Gastroesophageal sphincter (tissue), 4 donors: ENCODE measurements around the gene LRRC42. TPM values are rescaled to one million over a fixed set of nuclear protein-coding genes. Genes with fewer than 3 reads are reported as not detected.

ENCODE experiments used
- ATAC-seq: fragments of 150-250 bp; one replicate; pipeline ENCODE4 v1.9.1; 2016; ENCODE audit warnings: mild to moderate bottlenecking, moderate library complexity
- H3K27ac ChIP-seq, 4 donors: fragments of 200-600 bp; sonication (generic) in 3 of 4; 1 replicate in 3 of 4; 2 replicates in 1 of 4; pipeline ENCODE4 v1.5.1; 2016 to 2019
- H3K27me3 ChIP-seq: fragments of 200-600 bp; sonication (generic); one replicate; pipeline ENCODE4 v1.5.1; 2019
- H3K36me3 ChIP-seq, 2 donors: fragments of 200-600 bp; sonication (generic); one replicate each; pipeline ENCODE4 v1.5.1; 2019; ENCODE audit warnings: control low read depth in 1 of 2
- H3K4me1 ChIP-seq, 3 donors: fragments of 200-600 bp; sonication (generic); 1 replicate in 2 of 3; 2 replicates in 1 of 3; pipeline ENCODE4 v1.5.1; 2016 to 2019; ENCODE audit warnings: control low read depth in 2 of 3
- H3K4me3 ChIP-seq, 2 donors: fragments of 200-600 bp; sonication (generic); one replicate each; pipeline ENCODE4 v1.5.1; 2019; ENCODE audit warnings: mild to moderate bottlenecking in 1 of 2, moderate library complexity in 1 of 2
- H3K9me3 ChIP-seq, 3 donors: fragments of 200-600 bp; sonication (generic); one replicate each; pipeline ENCODE4 v1.5.1; 2017 to 2019; ENCODE audit warnings: control low read depth in 2 of 3
- CTCF ChIP-seq, 4 experiments: fragments of 200-600 bp in 2 of 4; fragments of 450-650 bp in 2 of 4; sonication (generic) in 1 of 4; IDR thresholded peaks; one replicate each; pipeline ENCODE4 v1.5.1; 2017 to 2019; ENCODE audit warnings: antibody characterized with exemption in 4 of 4, mild to moderate bottlenecking in 2 of 4, moderate library complexity in 2 of 4
- EP300 ChIP-seq: sonication (generic); formaldehyde crosslinking; IDR thresholded peaks from one replicate; pipeline ENCODE4 v1.6.1; 2017; ENCODE audit warnings: antibody characterized with exemption, mild to moderate bottlenecking
- POLR2A ChIP-seq, 2 donors: fragments of 450-650 bp; IDR thresholded peaks; one replicate each; pipeline ENCODE4 v1.6.1; 2017; ENCODE audit warnings: antibody characterized with exemption in 2 of 2, mild to moderate bottlenecking in 2 of 2, moderate library complexity in 1 of 2
- POLR2AphosphoS5 ChIP-seq: sonication (generic); formaldehyde crosslinking; IDR thresholded peaks from one replicate; pipeline ENCODE4 v1.6.1; 2017; ENCODE audit warnings: antibody characterized with exemption
- WGBS, 2 donors: methylation state at CpG; one replicate each; pipeline ENCODE4 v1.1.5; 2018; ENCODE audit warnings: low coverage in 1 of 2; 5-methylcytosine and 5-hydroxymethylcytosine counted together
- total RNA-seq, 4 donors: library from RNA; depleted of rRNA; stranded (reverse); fragments of >200 nt; gene quantifications; one replicate each; pipeline ENCODE4 v1.1.0, GENCODE V29; 2016

Gene LRRC42
- total RNA-seq, 4 donors from 2014 or later = 19.6 to 31.4 (median 23.9) TPM

- Histone ChIP-seq H3K36me3 (peaks cover 3 to 64% of the 10 kb centered on the region in 2 donors), H3K9me3 (no peaks in the 10 kb centered on the region), H3K4me3 (no peak overlapping the region), H3K27me3 (no peaks in the 10 kb centered on the region), H3K27ac (peak overlapping the region in 3 of 4 donors; percentile 41 to 67 (median 65)), H3K4me1 (peaks cover 2 to 42% (median 8%) of the 10 kb centered on the region in 3 donors)
- peak; percentile 81 for ATAC-seq
- no peak for TF ChIP-seq EP300
- no peak for TF ChIP-seq POLR2AphosphoS5
- WGBS, 2 donors = 30 to 33% methylated on average over 3 of the region's 3 CpGs
These were observed 11.2 kb downstream of the LRRC42 start for GRCh38 chr1:53957194-53957818.

- Histone ChIP-seq H3K36me3 (peaks cover 8 to 67% of the 10 kb centered on the region in 2 donors), H3K27me3 (no peaks in the 10 kb centered on the region), H3K27ac (no peak overlapping the region), H3K4me1 (peaks cover 0 to 25% (median 8%) of the 10 kb centered on the region in 3 donors), H3K4me3 (no peak overlapping the region), H3K9me3 (no peaks in the 10 kb centered on the region)
- peak; percentile 36 to 55 (median 51) for TF ChIP-seq CTCF (IDR thresholded peaks at IDR 0.05)
- no peak for TF ChIP-seq POLR2A (IDR thresholded peaks at IDR 0.05)
- no peak for TF ChIP-seq EP300
- TF ChIP-seq POLR2AphosphoS5 = no peak
- ATAC-seq = no peak
These were observed 13.6 kb downstream of the LRRC42 start for GRCh38 chr1:53959664-53960250.

- Histone ChIP-seq H3K9me3 (no peaks in the 10 kb centered on the region), H3K27me3 (no peaks in the 10 kb centered on the region), H3K4me1 (peaks cover 0 to 8% (median 1%) of the 10 kb centered on the region in 3 donors), H3K27ac (no peak overlapping the region), H3K36me3 (peaks cover 13 to 93% of the 10 kb centered on the region in 2 donors), H3K4me3 (no peak overlapping the region)
- 83 to 90% methylated on average over 4 of the region's 4 CpGs for WGBS, 2 donors
- TF ChIP-seq CTCF (IDR thresholded peaks at IDR 0.05) (no peak), EP300 (no peak), POLR2A (IDR thresholded peaks at IDR 0.05) (no peak), POLR2AphosphoS5 (no peak)
- ATAC-seq = no peak
These were observed 16.2 kb downstream of the LRRC42 start for GRCh38 chr1:53962395-53962794.

GRCh38 chr1:53963460-53963859 is 17.3 kb downstream of the LRRC42 start:
- no peaks in the 10 kb centered on the region for H3K9me3 ChIP-seq
- H3K36me3 ChIP-seq = peaks cover 13 to 98% of the 10 kb centered on the region in 2 donors
- WGBS, 2 donors = 71 to 83% methylated on average over 1 to 4 of the region's 4 CpGs
- H3K4me1 ChIP-seq = peaks cover 0 to 4% (median 0%) of the 10 kb centered on the region in 3 donors
- no peak for TF ChIP-seq EP300
- TF ChIP-seq POLR2A (IDR thresholded peaks at IDR 0.05) = no peak
- no peak for TF ChIP-seq CTCF (IDR thresholded peaks at IDR 0.05)
- TF ChIP-seq POLR2AphosphoS5 = no peak
- H3K4me3 ChIP-seq = no peak overlapping the region
- H3K27ac ChIP-seq = no peak overlapping the region
- ATAC-seq = no peak
- H3K27me3 ChIP-seq = no peaks in the 10 kb centered on the region

- Histone ChIP-seq H3K4me3 (no peak overlapping the region), H3K4me1 (peaks cover 0 to 4% (median 0%) of the 10 kb centered on the region in 3 donors), H3K9me3 (no peaks in the 10 kb centered on the region), H3K36me3 (peaks cover 13 to 98% of the 10 kb centered on the region in 2 donors), H3K27ac (no peak overlapping the region), H3K27me3 (no peaks in the 10 kb centered on the region)
- 45 to 52% methylated on average over 5 of the region's 5 CpGs for WGBS, 2 donors
- TF ChIP-seq CTCF (IDR thresholded peaks at IDR 0.05) = no peak
- TF ChIP-seq POLR2AphosphoS5 = no peak
- ATAC-seq = no peak
These were observed 18.0 kb downstream of the LRRC42 start for GRCh38 chr1:53964109-53964508.
